ENCODE measurements around the gene PRKN.

PRKN gene

DNA sequence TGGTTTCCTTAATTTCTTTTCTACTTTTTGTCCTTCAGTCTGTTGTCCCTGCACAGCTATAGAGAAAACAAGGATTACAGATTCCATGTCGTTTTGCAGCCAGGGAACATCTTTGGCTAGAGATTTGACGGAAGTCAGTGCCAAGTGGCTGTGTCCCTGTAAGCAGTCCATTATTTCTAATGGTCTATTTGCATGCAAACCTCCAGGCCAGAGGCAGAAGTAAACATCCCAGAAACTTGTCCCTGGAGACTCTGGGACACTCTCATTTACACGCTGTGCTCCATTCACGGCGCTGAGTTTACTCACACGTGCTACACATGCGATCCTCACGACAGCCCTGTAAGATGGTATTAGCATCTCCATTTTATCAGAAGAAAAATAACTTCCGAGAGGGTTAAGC is 355.5 kb downstream of the PRKN start:
- Histone ChIP-seq H2AFZ (ENCODE audit: low read depth) (no peak overlapping the region), H3K27me3 (ENCODE audit: insufficient read depth, low read depth) (no peaks in the 10 kb centered on the region), H3K4me1 (ENCODE audit: low read depth, poor library complexity, severe bottlenecking) (no peaks in the 10 kb centered on the region), H3K9ac (no peak overlapping the region), H3K36me3 (ENCODE audit: insufficient read depth) (no peaks in the 10 kb centered on the region), H3K79me2 (ENCODE audit: insufficient read depth, low read depth) (no peaks in the 10 kb centered on the region), H3K27ac (no peak overlapping the region), H4K20me1 (ENCODE audit: insufficient read depth) (no peaks in the 10 kb centered on the region), H3K4me3 (IDR thresholded peaks at IDR 0.05; ENCODE audit: insufficient read depth, low read depth, low read length) (no peak overlapping the region), H3K4me2 (no peak overlapping the region)
- TF ChIP-seq, protein P1, sequence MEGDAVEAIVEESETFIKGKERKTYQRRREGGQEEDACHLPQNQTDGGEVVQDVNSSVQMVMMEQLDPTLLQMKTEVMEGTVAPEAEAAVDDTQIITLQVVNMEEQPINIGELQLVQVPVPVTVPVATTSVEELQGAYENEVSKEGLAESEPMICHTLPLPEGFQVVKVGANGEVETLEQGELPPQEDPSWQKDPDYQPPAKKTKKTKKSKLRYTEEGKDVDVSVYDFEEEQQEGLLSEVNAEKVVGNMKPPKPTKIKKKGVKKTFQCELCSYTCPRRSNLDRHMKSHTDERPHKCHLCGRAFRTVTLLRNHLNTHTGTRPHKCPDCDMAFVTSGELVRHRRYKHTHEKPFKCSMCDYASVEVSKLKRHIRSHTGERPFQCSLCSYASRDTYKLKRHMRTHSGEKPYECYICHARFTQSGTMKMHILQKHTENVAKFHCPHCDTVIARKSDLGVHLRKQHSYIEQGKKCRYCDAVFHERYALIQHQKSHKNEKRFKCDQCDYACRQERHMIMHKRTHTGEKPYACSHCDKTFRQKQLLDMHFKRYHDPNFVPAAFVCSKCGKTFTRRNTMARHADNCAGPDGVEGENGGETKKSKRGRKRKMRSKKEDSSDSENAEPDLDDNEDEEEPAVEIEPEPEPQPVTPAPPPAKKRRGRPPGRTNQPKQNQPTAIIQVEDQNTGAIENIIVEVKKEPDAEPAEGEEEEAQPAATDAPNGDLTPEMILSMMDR (conservative IDR thresholded peaks at IDR 0.05; ENCODE audit: low read depth, low read length), result no peak

DNA sequence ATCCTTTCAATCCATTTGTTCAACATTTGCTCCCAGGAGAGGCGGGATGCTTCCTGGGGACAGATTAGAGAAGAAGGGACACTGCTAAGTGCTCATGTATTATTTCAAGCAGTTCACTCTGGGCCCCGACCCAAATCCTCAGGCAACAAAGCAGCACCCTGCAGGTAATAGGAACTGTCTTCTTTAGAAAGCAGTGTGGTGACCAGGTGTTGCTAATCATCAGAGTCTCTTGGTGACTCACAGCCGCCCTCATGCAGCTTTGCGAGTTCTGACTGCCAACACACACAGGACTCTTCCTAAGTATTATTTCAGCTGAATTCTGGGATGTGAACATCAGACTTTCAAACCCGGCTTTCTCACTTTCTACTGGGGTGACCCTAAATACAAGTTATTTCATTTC is 356.4 kb downstream of the PRKN start:
- Histone ChIP-seq H3K9ac (no peak overlapping the region), H3K79me2 (ENCODE audit: insufficient read depth, low read depth) (no peaks in the 10 kb centered on the region), H3K4me2 (no peak overlapping the region)

DNA sequence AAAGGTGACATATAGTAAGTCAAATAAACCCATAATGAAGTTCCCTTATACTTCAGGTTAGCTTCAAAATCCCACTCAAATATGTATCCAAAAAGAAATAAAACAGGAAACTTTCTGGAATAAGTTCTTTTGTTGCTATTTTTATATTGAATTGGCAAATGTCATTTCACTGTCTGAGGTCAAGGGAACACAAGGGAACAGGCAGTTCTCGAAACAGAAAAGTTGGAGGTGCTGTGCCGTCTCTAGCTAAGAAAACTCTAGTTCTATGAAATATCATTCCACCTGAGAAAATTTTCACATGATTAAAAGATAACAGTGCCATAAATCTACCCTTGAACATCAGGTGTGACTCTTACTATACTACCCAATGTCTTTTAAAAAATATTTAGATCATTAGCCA is 358.5 kb downstream of the PRKN start:
- no peak overlapping the region for H3K4me2 ChIP-seq

More for the DNA sequence above, 356.4 kb downstream of the PRKN start:
- H3K36me3 ChIP-seq (ENCODE audit: insufficient read depth), result no peaks in the 10 kb centered on the region
- TF ChIP-seq, protein P1 (conservative IDR thresholded peaks at IDR 0.05; ENCODE audit: low read depth, low read length), result no peak
- no peaks in the 10 kb centered on the region for H3K4me1 ChIP-seq (ENCODE audit: low read depth, poor library complexity, severe bottlenecking)
- no peak overlapping the region for H3K27ac ChIP-seq
- H3K27me3 ChIP-seq (ENCODE audit: insufficient read depth, low read depth), result no peaks in the 10 kb centered on the region
- H2AFZ ChIP-seq (ENCODE audit: low read depth), result no peak overlapping the region
- no peaks in the 10 kb centered on the region for H4K20me1 ChIP-seq (ENCODE audit: insufficient read depth)
- no peak overlapping the region for H3K4me3 ChIP-seq (IDR thresholded peaks at IDR 0.05; ENCODE audit: insufficient read depth, low read depth, low read length)

DNA sequence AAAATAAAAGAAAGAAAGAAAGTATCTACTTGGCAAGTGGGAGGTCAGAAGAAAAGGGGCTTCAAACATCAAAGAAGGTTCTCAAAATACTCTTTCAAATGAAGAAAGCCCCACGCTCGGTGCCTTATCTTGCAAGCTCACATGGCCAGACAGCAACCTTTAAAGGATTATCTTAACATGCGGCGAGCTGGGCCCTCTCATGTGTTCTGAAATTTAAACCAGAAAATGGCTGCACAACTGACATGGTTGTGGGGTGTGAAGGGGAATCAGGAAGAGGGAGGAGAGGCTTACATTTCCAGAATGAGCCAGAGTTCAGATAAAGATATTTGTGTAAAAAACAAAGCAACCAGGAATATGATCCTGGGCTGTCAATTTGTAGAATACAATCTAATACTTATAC is 363.1 kb downstream of the PRKN start:
- Histone ChIP-seq H2AFZ (ENCODE audit: low read depth) (no peak overlapping the region), H3K27ac (no peak overlapping the region), H3K9ac (no peak overlapping the region), H3K4me2 (no peak overlapping the region), H3K36me3 (ENCODE audit: insufficient read depth) (no peaks in the 10 kb centered on the region), H4K20me1 (ENCODE audit: insufficient read depth) (no peaks in the 10 kb centered on the region), H3K4me1 (ENCODE audit: low read depth, poor library complexity, severe bottlenecking) (no peaks in the 10 kb centered on the region), H3K27me3 (ENCODE audit: insufficient read depth, low read depth) (no peaks in the 10 kb centered on the region), H3K79me2 (ENCODE audit: insufficient read depth, low read depth) (no peaks in the 10 kb centered on the region), H3K4me3 (IDR thresholded peaks at IDR 0.05; ENCODE audit: insufficient read depth, low read depth, low read length) (no peak overlapping the region)
- TF ChIP-seq, protein P1 (conservative IDR thresholded peaks at IDR 0.05; ENCODE audit: low read depth, low read length), result no peak

More for the DNA sequence above, 358.5 kb downstream of the PRKN start:
- Histone ChIP-seq H4K20me1 (ENCODE audit: insufficient read depth) (no peaks in the 10 kb centered on the region), H3K9ac (no peak overlapping the region), H3K36me3 (ENCODE audit: insufficient read depth) (no peaks in the 10 kb centered on the region), H3K27me3 (ENCODE audit: insufficient read depth, low read depth) (no peaks in the 10 kb centered on the region), H2AFZ (ENCODE audit: low read depth) (no peak overlapping the region), H3K4me3 (IDR thresholded peaks at IDR 0.05; ENCODE audit: insufficient read depth, low read depth, low read length) (no peak overlapping the region), H3K27ac (no peak overlapping the region), H3K4me1 (ENCODE audit: low read depth, poor library complexity, severe bottlenecking) (no peaks in the 10 kb centered on the region), H3K79me2 (ENCODE audit: insufficient read depth, low read depth) (no peaks in the 10 kb centered on the region)
- TF ChIP-seq, protein P1 (conservative IDR thresholded peaks at IDR 0.05; ENCODE audit: low read depth, low read length), result no peak
